Lower lobe of right lung (tissue), 2 donors: ENCODE results near the gene NKD1. TPM values are rescaled to one million over a fixed set of nuclear protein-coding genes. Genes with fewer than 3 reads are reported as not detected.

ENCODE experiments used
- ATAC-seq, 2 donors: fragments of 200-7000 bp; cut with Tn5 transposase; one replicate each; pipeline ENCODE4 v1.9.1; 2020 to 2022; ENCODE audit warnings: mild to moderate bottlenecking in 2 of 2, moderate library complexity in 2 of 2
- DNase-seq: peaks from one replicate; pipeline ENCODE4 v3.0.0-alpha.2; 2020
- H3K27ac ChIP-seq: fragments of 200-600 bp; one replicate; pipeline ENCODE4 v1.8.0; 2022
- H3K27me3 ChIP-seq: fragments of 200-600 bp; one replicate; pipeline ENCODE4 v1.8.0; 2022; ENCODE audit warnings: low read depth
- H3K36me3 ChIP-seq: fragments of 200-600 bp; one replicate; pipeline ENCODE4 v1.8.0; 2022; ENCODE audit warnings: mild to moderate bottlenecking
- H3K4me1 ChIP-seq: fragments of 200-600 bp; one replicate; pipeline ENCODE4 v1.8.0; 2022
- H3K4me3 ChIP-seq: fragments of 200-600 bp; one replicate; pipeline ENCODE4 v1.8.0; 2022; ENCODE audit warnings: mild to moderate bottlenecking
- H3K9me3 ChIP-seq: fragments of 200-600 bp; one replicate; pipeline ENCODE4 v1.8.0; 2022
- intact Hi-C: fragments of 100-400 bp; cut with DNase I; formaldehyde crosslinking; loops from one replicate; pipeline ENCODE4 v1.11.0; 2022
- total RNA-seq: library from RNA; stranded (reverse); fragmentation: NEBNext Ultra II Directional; extraction: Animal tissue kit (Norgen Biotek cat#: 25700); gene quantifications from one replicate; pipeline ENCODE4 v1.2.1, GENCODE V29; 2021
- TF ChIP-seq, protein P1 (sequence below): fragments of 200-600 bp; IDR thresholded peaks from one replicate; pipeline ENCODE4 v1.8.0; 2022; ENCODE audit warnings: antibody characterized with exemption, mild to moderate bottlenecking
- donor health status: DM: no; HTN: yes; CAD: no; lungs with severe emphysema.

The NKD1 gene
- total RNA-seq, 1 donor from 2014 or later, result 30.7 TPM

DNA sequence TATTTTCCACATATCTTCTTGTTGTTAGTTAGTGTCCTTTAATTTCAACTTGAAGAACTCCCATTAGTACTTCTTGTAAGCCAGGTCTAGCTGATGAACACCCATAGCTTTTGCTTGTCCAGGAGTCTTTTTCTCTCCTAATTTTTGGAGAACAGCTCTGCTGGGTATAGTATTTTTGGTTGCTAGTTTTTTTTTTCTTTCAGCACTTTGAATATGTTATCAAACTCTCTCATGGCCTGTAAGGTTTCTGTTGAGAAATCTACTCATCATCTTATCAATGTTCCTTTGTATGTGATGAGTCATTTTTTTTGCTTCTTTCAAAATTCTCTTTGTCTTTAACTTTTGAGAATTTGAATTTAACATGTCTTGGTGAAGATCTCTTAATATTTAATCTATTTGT lies 31.8 kb upstream of the NKD1 start:
- Histone ChIP-seq H3K36me3 (no peaks in the 10 kb centered on the region), H3K9me3 (peaks cover 19% of the 10 kb centered on the region), H3K4me1 (no peaks in the 10 kb centered on the region), H3K4me3 (no peak overlapping the region), H3K27ac (no peak overlapping the region), H3K27me3 (no peaks in the 10 kb centered on the region)
- intact Hi-C loops, result no loop called here
- no peak for DNase-seq
- TF ChIP-seq, protein P1, sequence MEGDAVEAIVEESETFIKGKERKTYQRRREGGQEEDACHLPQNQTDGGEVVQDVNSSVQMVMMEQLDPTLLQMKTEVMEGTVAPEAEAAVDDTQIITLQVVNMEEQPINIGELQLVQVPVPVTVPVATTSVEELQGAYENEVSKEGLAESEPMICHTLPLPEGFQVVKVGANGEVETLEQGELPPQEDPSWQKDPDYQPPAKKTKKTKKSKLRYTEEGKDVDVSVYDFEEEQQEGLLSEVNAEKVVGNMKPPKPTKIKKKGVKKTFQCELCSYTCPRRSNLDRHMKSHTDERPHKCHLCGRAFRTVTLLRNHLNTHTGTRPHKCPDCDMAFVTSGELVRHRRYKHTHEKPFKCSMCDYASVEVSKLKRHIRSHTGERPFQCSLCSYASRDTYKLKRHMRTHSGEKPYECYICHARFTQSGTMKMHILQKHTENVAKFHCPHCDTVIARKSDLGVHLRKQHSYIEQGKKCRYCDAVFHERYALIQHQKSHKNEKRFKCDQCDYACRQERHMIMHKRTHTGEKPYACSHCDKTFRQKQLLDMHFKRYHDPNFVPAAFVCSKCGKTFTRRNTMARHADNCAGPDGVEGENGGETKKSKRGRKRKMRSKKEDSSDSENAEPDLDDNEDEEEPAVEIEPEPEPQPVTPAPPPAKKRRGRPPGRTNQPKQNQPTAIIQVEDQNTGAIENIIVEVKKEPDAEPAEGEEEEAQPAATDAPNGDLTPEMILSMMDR, result no peak
- no peak for ATAC-seq

GRCh38 chr16:50516890-50517289 lies 31.3 kb upstream of the NKD1 start:
- H3K36me3 ChIP-seq, result no peaks in the 10 kb centered on the region
- H3K4me1 ChIP-seq, result no peaks in the 10 kb centered on the region
- no peak overlapping the region for H3K4me3 ChIP-seq
- no peak for DNase-seq
- no peak overlapping the region for H3K27ac ChIP-seq
- peaks cover 19% of the 10 kb centered on the region for H3K9me3 ChIP-seq
- ATAC-seq, result no peak
- intact Hi-C loops, result no loop called here
- H3K27me3 ChIP-seq, result no peaks in the 10 kb centered on the region
- TF ChIP-seq, protein P1, result no peak

DNA sequence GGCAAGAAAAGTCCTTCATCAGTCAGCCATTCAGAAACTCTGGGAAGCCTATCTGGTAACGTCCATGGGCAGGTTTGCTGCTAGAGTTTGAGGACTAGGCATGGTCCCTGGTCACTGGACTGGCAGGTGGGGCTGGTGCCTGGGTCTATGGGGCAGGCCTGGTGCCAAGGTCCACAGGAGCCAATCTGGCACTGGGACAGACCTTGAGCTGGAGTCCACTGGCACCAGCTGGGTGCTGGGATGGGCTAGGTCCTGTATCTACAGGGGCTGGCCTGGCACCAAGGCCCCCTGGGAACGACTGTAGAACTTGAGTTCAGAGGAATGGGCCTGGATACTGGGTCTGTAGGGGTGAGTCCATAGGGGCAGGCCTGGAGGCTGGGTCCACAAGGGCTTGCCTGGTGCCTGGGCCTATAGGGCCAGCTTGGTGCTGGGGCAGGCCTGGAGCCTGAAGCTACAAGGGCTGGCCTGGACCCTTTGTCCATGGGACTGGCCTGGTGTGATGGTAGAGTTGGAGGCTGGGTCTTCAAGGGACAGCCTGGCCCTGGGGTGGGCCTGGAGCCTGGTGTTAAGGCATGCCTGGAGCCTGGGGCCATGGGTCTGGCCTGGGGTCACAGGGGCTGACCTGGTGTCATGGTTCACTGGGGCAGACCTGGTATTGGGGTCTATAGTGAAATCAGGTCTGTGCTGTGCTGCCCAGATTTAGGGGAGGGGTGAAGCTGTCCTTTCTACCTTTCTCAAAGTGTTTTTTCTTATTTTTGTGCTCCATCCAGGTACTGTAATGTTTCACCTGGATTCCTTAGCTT lies 30.5 kb upstream of the NKD1 start:
- no peaks in the 10 kb centered on the region for H3K4me1 ChIP-seq
- ATAC-seq, result no peak
- no peak for DNase-seq
- H3K9me3 ChIP-seq, result peaks cover 19% of the 10 kb centered on the region
- TF ChIP-seq, protein P1, result no peak
- H3K27ac ChIP-seq, result no peak overlapping the region
- H3K36me3 ChIP-seq, result no peaks in the 10 kb centered on the region
- H3K27me3 ChIP-seq, result peaks cover 7% of the 10 kb centered on the region
- no peak overlapping the region for H3K4me3 ChIP-seq
- intact Hi-C loops, result no loop called here

DNA sequence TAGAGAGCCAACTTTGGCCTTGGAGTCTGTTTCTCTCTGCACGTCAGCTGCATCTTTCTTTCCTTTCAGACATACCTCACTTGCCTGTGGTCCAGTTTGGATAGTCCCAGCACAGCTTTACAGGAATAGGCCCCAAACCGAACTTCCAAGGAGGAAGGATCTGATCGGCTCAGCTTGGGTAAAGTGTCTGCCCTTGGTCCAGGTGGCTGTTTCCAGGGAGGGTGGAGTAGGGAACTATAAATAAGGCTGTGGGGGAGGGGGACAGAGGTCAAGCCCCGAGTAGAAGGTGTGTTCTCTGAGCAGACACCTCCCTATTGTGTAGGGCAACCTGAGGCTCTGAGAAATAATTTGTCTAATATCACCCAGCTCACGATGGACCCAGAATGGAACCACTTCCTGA lies 29.2 kb upstream of the NKD1 start:
- Histone ChIP-seq H3K36me3 (no peaks in the 10 kb centered on the region), H3K4me1 (no peaks in the 10 kb centered on the region), H3K27ac (no peak overlapping the region), H3K27me3 (peaks cover 14% of the 10 kb centered on the region), H3K9me3 (peaks cover 19% of the 10 kb centered on the region), H3K4me3 (no peak overlapping the region)
- ATAC-seq (no peak), DNase-seq (no peak)
- TF ChIP-seq, protein P1, result no peak
- intact Hi-C loops, result no loop called here

- Histone ChIP-seq H3K36me3 (no peaks in the 10 kb centered on the region), H3K4me1 (no peaks in the 10 kb centered on the region), H3K27ac (no peak overlapping the region), H3K4me3 (no peak overlapping the region), H3K27me3 (peaks cover 14% of the 10 kb centered on the region), H3K9me3 (peaks cover 19% of the 10 kb centered on the region)
- ATAC-seq (no peak), DNase-seq (no peak)
- intact Hi-C loops, result no loop called here
- TF ChIP-seq, protein P1, result no peak
Measured at GRCh38 chr16:50519602-50520001, 28.6 kb upstream of the NKD1 start.
